Mucosa of descending colon (tissue), 3 donors: ENCODE results near the gene LCK. TPM values are rescaled to one million over a fixed set of nuclear protein-coding genes. Genes with fewer than 3 reads are reported as not detected.
A peak's percentile ranks its signal among the peaks of the same experiment; 100 is the strongest.

Source experiments
- ATAC-seq: fragments of 200-7000 bp; cut with Tn5 transposase; one replicate; pipeline ENCODE4 v1.9.1; 2020; ENCODE audit warnings: mild to moderate bottlenecking, moderate library complexity
- DNase-seq, 3 donors: peaks; one replicate each; pipeline ENCODE4 v3.0.0-alpha.2; 2020
- H3K36me3 ChIP-seq: fragments of 200-600 bp; one replicate; pipeline ENCODE4 v1.8.0; 2021; ENCODE audit warnings: low read depth, mild to moderate bottlenecking
- H3K4me1 ChIP-seq: fragments of 200-600 bp; one replicate; pipeline ENCODE4 v1.8.0; 2021; ENCODE audit warnings: low read depth, mild to moderate bottlenecking
- H3K4me3 ChIP-seq: fragments of 200-600 bp; one replicate; pipeline ENCODE4 v1.8.0; 2021; ENCODE audit warnings: mild to moderate bottlenecking
- H3K9me3 ChIP-seq: fragments of 200-600 bp; one replicate; pipeline ENCODE4 v1.8.0; 2021; ENCODE audit warnings: mild to moderate bottlenecking
- intact Hi-C, 2 donors: fragments of 100-400 bp; cut with DNase I in 1 of 2; cut with micrococcal nuclease in 1 of 2; formaldehyde crosslinking; loops; one replicate each; pipeline versions ENCODE4 v1.11.0 to v1.11.1; 2022; cut with DNase I, micrococcal nuclease
- total RNA-seq, 3 donors: library from RNA; stranded (reverse); fragmentation: NEBNext Ultra II Directional in 2 of 3; extraction: Animal tissue kit (Norgen Biotek cat#: 25700) in 2 of 3; gene quantifications; one replicate each; pipeline versions ENCODE4 v1.2.1 to v1.2.4, GENCODE V29; 2021 to 2023
- TF ChIP-seq, protein P1 (sequence below): fragments of 200-600 bp; IDR thresholded peaks from one replicate; pipeline ENCODE4 v1.8.0; 2022; ENCODE audit warnings: antibody characterized with exemption, mild to moderate bottlenecking
- donor health status: DM: no; HTN: no; CAD: no; lungs with moderate emphysema.
- donor health status: DM: no; HTN: no; CAD: no.
- donor health status: DM: no; HTN: yes; CAD: no.

LCK gene
- total RNA-seq, 3 donors from 2014 or later = 4.7 to 6.0 (median 5.9) TPM

DNA sequence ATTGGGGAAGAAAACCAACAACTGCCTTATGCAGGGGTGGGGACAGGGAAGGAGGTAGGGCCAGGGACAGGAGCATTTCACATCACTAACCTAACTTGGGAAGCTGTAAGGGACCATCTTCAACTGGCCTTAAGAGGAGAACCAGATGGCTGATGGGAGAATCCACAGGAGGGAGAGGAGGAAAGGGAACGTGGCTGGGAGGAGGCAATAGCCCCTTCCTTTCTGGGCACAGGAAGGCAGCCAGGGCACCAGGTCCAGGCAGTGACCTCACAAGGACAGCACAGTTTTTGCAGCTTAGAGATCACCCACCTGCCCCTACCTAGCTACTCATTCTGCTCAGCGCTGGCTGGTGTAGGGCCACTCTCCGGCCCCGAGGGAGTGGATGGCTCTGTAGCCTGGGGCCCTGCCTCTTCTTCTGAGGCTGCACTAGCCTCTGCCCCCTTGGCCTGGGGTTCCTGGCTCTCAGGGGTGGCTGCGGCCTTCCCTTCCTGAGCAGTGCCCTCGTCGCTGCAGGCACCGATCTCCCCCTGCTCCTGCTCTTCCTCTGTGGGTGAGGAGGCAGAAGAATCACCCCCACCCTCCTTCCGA, 83.3 kb downstream of the LCK start:
- DNase-seq (peak in 1 of 3 donors; percentile 52), ATAC-seq (peak; percentile 2)
- Histone ChIP-seq H3K4me3 (no peak overlapping the region), H3K36me3 (no peaks in the 10 kb centered on the region), H3K9me3 (no peaks in the 10 kb centered on the region), H3K4me1 (peaks cover 36% of the 10 kb centered on the region)
- TF ChIP-seq, protein P1, sequence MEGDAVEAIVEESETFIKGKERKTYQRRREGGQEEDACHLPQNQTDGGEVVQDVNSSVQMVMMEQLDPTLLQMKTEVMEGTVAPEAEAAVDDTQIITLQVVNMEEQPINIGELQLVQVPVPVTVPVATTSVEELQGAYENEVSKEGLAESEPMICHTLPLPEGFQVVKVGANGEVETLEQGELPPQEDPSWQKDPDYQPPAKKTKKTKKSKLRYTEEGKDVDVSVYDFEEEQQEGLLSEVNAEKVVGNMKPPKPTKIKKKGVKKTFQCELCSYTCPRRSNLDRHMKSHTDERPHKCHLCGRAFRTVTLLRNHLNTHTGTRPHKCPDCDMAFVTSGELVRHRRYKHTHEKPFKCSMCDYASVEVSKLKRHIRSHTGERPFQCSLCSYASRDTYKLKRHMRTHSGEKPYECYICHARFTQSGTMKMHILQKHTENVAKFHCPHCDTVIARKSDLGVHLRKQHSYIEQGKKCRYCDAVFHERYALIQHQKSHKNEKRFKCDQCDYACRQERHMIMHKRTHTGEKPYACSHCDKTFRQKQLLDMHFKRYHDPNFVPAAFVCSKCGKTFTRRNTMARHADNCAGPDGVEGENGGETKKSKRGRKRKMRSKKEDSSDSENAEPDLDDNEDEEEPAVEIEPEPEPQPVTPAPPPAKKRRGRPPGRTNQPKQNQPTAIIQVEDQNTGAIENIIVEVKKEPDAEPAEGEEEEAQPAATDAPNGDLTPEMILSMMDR = no peak
- intact Hi-C loops = no loop called here

DNA sequence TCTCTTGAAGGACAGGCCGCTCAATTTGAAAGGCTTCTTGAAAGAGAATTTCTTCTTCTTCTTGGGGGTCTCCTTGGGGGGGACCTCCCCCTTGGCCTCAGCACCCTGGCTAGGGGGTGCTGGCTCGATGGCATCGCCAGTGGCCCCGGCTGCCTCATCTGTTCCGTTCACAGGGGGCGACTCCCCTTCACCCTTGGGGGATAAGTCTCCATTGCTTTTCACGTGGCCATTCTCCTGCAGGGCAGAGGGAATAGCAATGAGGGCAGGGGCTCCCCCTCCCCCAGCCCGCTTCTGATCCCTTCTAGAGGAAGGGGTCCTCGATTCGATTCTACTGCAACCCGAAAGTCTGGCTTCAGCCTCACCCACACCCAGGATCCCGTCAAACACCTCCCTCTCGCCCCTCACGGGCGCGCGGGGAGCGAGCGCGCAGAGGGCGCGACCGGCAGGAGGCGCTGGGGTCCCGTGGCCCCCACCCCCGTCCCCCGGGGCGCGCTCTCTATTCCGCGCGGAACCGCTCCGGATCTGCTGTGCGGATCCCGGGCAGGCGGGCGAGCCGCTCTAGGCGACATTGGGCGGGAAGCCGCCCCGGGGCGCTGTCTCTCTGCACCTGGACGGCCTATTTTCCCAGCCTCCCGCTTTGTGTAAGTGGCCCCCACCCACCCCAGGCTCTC, 83.9 kb downstream of the LCK start:
- DNase-seq = peak; percentile 63 to 78 (median 77)
- intact Hi-C loops = no loop called here
- H3K4me1 ChIP-seq = peaks cover 36% of the 10 kb centered on the region
- TF ChIP-seq, protein P1 = peak; percentile 70
- ATAC-seq = peak; percentile 55
- peak overlapping the region; percentile 48 for H3K4me3 ChIP-seq
- no peaks in the 10 kb centered on the region for H3K9me3 ChIP-seq
- no peaks in the 10 kb centered on the region for H3K36me3 ChIP-seq

DNA sequence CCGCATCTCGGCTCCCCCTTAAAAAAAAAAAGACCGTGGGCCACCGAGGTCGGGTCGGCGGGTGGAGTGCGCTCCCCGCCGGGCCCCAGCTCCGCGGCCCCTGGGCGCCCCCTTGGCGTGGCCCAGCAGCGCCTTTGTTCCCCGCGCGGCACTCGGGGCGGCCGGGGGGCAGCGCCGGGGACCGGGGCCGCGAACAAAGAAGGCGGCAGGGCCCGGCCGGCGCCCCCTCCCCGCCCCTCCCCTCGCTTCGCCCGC, 84.4 kb downstream of the LCK start:
- ATAC-seq (peak; percentile 2), DNase-seq (no peak)
- H3K4me1 ChIP-seq = peaks cover 36% of the 10 kb centered on the region
- TF ChIP-seq, protein P1 = no peak
- intact Hi-C loops = no loop called here
- no peaks in the 10 kb centered on the region for H3K9me3 ChIP-seq
- no peaks in the 10 kb centered on the region for H3K36me3 ChIP-seq
- H3K4me3 ChIP-seq = peak overlapping the region; percentile 48

Other genes starting within 250 kb of the LCK start
- gene KHDRBS1, start 237.4 kb upstream of the LCK start, total RNA-seq = 100 to 1,000 TPM in 1 of 3 donors, 10 to 100 TPM in 2; 85.2 to 127 (median 90.5) TPM
- gene TMEM39B, start 178.3 kb upstream of the LCK start, total RNA-seq = 10 to 100 TPM in 2 of 3 donors, 1 to 10 TPM in 1; 9.7 to 14.2 (median 12.2) TPM
- 10 to 100 TPM; 47.1 to 70.7 (median 50.1) TPM for gene KPNA6, start 143.2 kb upstream of the LCK start, total RNA-seq
- gene TXLNA, start 71.6 kb upstream of the LCK start, total RNA-seq = 10 to 100 TPM; 31.0 to 45.2 (median 39.3) TPM
- gene CCDC28B, start 50.7 kb upstream of the LCK start, total RNA-seq = 1 to 10 TPM; 1.5 to 4.2 (median 3.2) TPM
- gene IQCC, start 45.6 kb upstream of the LCK start, total RNA-seq = 1 to 10 TPM; 1.1 to 2.2 (median 1.9) TPM
- not detected for gene DCDC2B, start 42.2 kb upstream of the LCK start, total RNA-seq
- 10 to 100 TPM; 21.1 to 35.6 (median 28.0) TPM for gene TMEM234, start 28.9 kb upstream of the LCK start, total RNA-seq
- gene EIF3I, start 28.9 kb upstream of the LCK start, total RNA-seq = 100 to 1,000 TPM; 111 to 138 (median 115) TPM
- gene FAM167B, start 4.0 kb upstream of the LCK start, total RNA-seq = 1 to 10 TPM; 3.4 to 5.5 (median 5.5) TPM
- 100 to 1,000 TPM; 143 to 208 (median 203) TPM for gene HDAC1, start 40.8 kb downstream of the LCK start, total RNA-seq
- gene MARCKSL1, start 85.0 kb downstream of the LCK start, total RNA-seq = 100 to 1,000 TPM in 2 of 3 donors, 10 to 100 TPM in 1; 37.0 to 149 (median 140) TPM
- gene FAM229A, start 111.2 kb downstream of the LCK start, total RNA-seq = 10 to 100 TPM in 1 of 3 donors, 1 to 10 TPM in 2; 8.5 to 12.9 (median 9.2) TPM
- gene TSSK3, start 111.3 kb downstream of the LCK start, total RNA-seq = 1 to 10 TPM; 1.8 to 3.6 (median 2.3) TPM
- gene BSDC1, start 143.2 kb downstream of the LCK start, total RNA-seq = 10 to 100 TPM; 72.1 to 89.9 (median 73.1) TPM
- under 1 TPM in 1 of 3 donors, not detected in 2; 0.03 TPM for gene ZBTB8B, start 213.8 kb downstream of the LCK start, total RNA-seq